ENCODE data around the gene RGL3.

Gene RGL3

GRCh38 chr19:11451871-11452619, 32.9 kb upstream of the RGL3 start:
- H2BK15ac ChIP-seq (ENCODE audit: low read length) = peak overlapping the region; percentile 38
- no peak overlapping the region for H2BK12ac ChIP-seq (ENCODE audit: low read length)
- no peaks in the 10 kb centered on the region for H3K9me3 ChIP-seq (replicated peaks in 1 of 2; ENCODE audit: control insufficient read depth in 2 of 2, insufficient read depth in 1 of 2, low read depth in 1 of 2, low read length in 2 of 2)

GRCh38 chr19:11451327-11451870, 32.3 kb upstream of the RGL3 start:
- peak overlapping the region; percentile 50 for H3K27ac ChIP-seq (replicated peaks; ENCODE audit: low read length)
- no peak overlapping the region for H2BK12ac ChIP-seq (ENCODE audit: low read length)
- peak overlapping the region; percentile 24 for H3K9ac ChIP-seq (ENCODE audit: low read depth, low read length, poor library complexity)
- no peak overlapping the region for H3K4ac ChIP-seq (ENCODE audit: low read length)
- H2BK5ac ChIP-seq (ENCODE audit: low read length) = no peak overlapping the region
- no peak overlapping the region for H3K23ac ChIP-seq (ENCODE audit: low read depth, low read length, poor library complexity)
- H3K14ac ChIP-seq (ENCODE audit: low read length) = no peak overlapping the region
- H3K4me3 ChIP-seq (ENCODE audit: low read length in 2 of 2) = no peak overlapping the region
- no peak overlapping the region for H2AFZ ChIP-seq (ENCODE audit: low read length)
- peak overlapping the region; percentile 54 for H2BK120ac ChIP-seq (ENCODE audit: low read depth, low read length)
- no peaks in the 10 kb centered on the region for H3K27me3 ChIP-seq (ENCODE audit: control insufficient read depth in 3 of 3, insufficient read depth in 3 of 3, low read depth in 1 of 3, low read length in 3 of 3)
- H3K36me3 ChIP-seq (replicated peaks in 1 of 2; ENCODE audit: control insufficient read depth in 2 of 2, insufficient read depth in 2 of 2, low read length in 2 of 2) = peaks cover 21 to 78% of the 10 kb centered on the region in 2 donors
- H3K9me3 ChIP-seq (replicated peaks in 1 of 2; ENCODE audit: control insufficient read depth in 2 of 2, insufficient read depth in 1 of 2, low read depth in 1 of 2, low read length in 2 of 2) = no peaks in the 10 kb centered on the region
- peaks cover 15 to 16% of the 10 kb centered on the region in 2 donors for H3K4me1 ChIP-seq (ENCODE audit: control insufficient read depth in 2 of 2, insufficient read depth in 1 of 2, low read depth in 1 of 2, low read length in 2 of 2)
- no peak overlapping the region for H4K91ac ChIP-seq (ENCODE audit: low read depth, low read length, poor library complexity)
- no peak overlapping the region for H3K4me2 ChIP-seq (ENCODE audit: insufficient read depth, low read length, poor library complexity, severe bottlenecking)
- H2AK5ac ChIP-seq (ENCODE audit: low read depth, low read length) = peak overlapping the region; percentile 19
- H3K18ac ChIP-seq (ENCODE audit: low read length) = peak overlapping the region; percentile 44
- peak overlapping the region; percentile 38 for H2BK15ac ChIP-seq (ENCODE audit: low read length)
- DNase-seq (ENCODE audit: low spot score) = no peak
- H4K8ac ChIP-seq (ENCODE audit: low read depth, low read length) = no peak overlapping the region
- H3K79me1 ChIP-seq (ENCODE audit: low read depth, low read length) = peaks cover 1% of the 10 kb centered on the region
- WGBS, 2 donors (ENCODE audit: extremely low coverage in 2 of 2, insufficient read length in 2 of 2, insufficient replicate concordance in 1 of 2) = no CpG with 5 or more reads among the region's 13 CpGs

More at GRCh38 chr19:11451871-11452619, 32.9 kb upstream of the RGL3 start:
- H3K9ac ChIP-seq (ENCODE audit: low read depth, low read length, poor library complexity) = peak overlapping the region; percentile 24
- H3K36me3 ChIP-seq (replicated peaks in 1 of 2; ENCODE audit: control insufficient read depth in 2 of 2, insufficient read depth in 2 of 2, low read length in 2 of 2) = peaks cover 16 to 77% of the 10 kb centered on the region in 2 donors
- peak overlapping the region; percentile 44 for H3K18ac ChIP-seq (ENCODE audit: low read length)
- H4K8ac ChIP-seq (ENCODE audit: low read depth, low read length) = no peak overlapping the region
- H2AFZ ChIP-seq (ENCODE audit: low read length) = no peak overlapping the region
- no peak overlapping the region for H3K23ac ChIP-seq (ENCODE audit: low read depth, low read length, poor library complexity)
- peak overlapping the region; percentile 54 for H2BK120ac ChIP-seq (ENCODE audit: low read depth, low read length)
- no peak overlapping the region for H3K4me3 ChIP-seq (ENCODE audit: low read length in 2 of 2)
- H3K27me3 ChIP-seq (ENCODE audit: control insufficient read depth in 3 of 3, insufficient read depth in 3 of 3, low read depth in 1 of 3, low read length in 3 of 3) = no peaks in the 10 kb centered on the region
- peaks cover 15 to 16% of the 10 kb centered on the region in 2 donors for H3K4me1 ChIP-seq (ENCODE audit: control insufficient read depth in 2 of 2, insufficient read depth in 1 of 2, low read depth in 1 of 2, low read length in 2 of 2)
- peak overlapping the region; percentile 19 for H2AK5ac ChIP-seq (ENCODE audit: low read depth, low read length)
- peak overlapping the region; percentile 26 for H3K27ac ChIP-seq (replicated peaks; ENCODE audit: low read length)
- no peak overlapping the region for H4K91ac ChIP-seq (ENCODE audit: low read depth, low read length, poor library complexity)
- no CpG with 5 or more reads among the region's 25 CpGs for WGBS, 2 donors (ENCODE audit: extremely low coverage in 2 of 2, insufficient read length in 2 of 2, insufficient replicate concordance in 1 of 2)
- no peak overlapping the region for H2BK5ac ChIP-seq (ENCODE audit: low read length)
- H3K4ac ChIP-seq (ENCODE audit: low read length) = no peak overlapping the region
- peak overlapping the region; percentile 31 for H3K4me2 ChIP-seq (ENCODE audit: insufficient read depth, low read length, poor library complexity, severe bottlenecking)
- H3K14ac ChIP-seq (ENCODE audit: low read length) = no peak overlapping the region
- DNase-seq (ENCODE audit: low spot score) = no peak
- H3K79me1 ChIP-seq (ENCODE audit: low read depth, low read length) = peaks cover 1% of the 10 kb centered on the region

GRCh38 chr19:11450570-11451326, 31.6 kb upstream of the RGL3 start:
- no CpG with 5 or more reads among the region's 21 CpGs for WGBS, 2 donors (ENCODE audit: extremely low coverage in 2 of 2, insufficient read length in 2 of 2, insufficient replicate concordance in 1 of 2)
- H3K4me3 ChIP-seq (ENCODE audit: low read length in 2 of 2) = no peak overlapping the region
- H3K27ac ChIP-seq (replicated peaks; ENCODE audit: low read length) = peak overlapping the region; percentile 50
- H2AFZ ChIP-seq (ENCODE audit: low read length) = no peak overlapping the region
- no peak overlapping the region for H3K14ac ChIP-seq (ENCODE audit: low read length)
- no peak overlapping the region for H2BK5ac ChIP-seq (ENCODE audit: low read length)
- H3K4me1 ChIP-seq (ENCODE audit: control insufficient read depth in 2 of 2, insufficient read depth in 1 of 2, low read depth in 1 of 2, low read length in 2 of 2) = peaks cover 15 to 16% of the 10 kb centered on the region in 2 donors
- H3K27me3 ChIP-seq (ENCODE audit: control insufficient read depth in 3 of 3, insufficient read depth in 3 of 3, low read depth in 1 of 3, low read length in 3 of 3) = no peaks in the 10 kb centered on the region
- H3K18ac ChIP-seq (ENCODE audit: low read length) = no peak overlapping the region
- H3K36me3 ChIP-seq (replicated peaks in 1 of 2; ENCODE audit: control insufficient read depth in 2 of 2, insufficient read depth in 2 of 2, low read length in 2 of 2) = peaks cover 24 to 80% of the 10 kb centered on the region in 2 donors
- no peak overlapping the region for H4K8ac ChIP-seq (ENCODE audit: low read depth, low read length)
- H3K23ac ChIP-seq (ENCODE audit: low read depth, low read length, poor library complexity) = no peak overlapping the region
- H3K9ac ChIP-seq (ENCODE audit: low read depth, low read length, poor library complexity) = no peak overlapping the region
- H4K91ac ChIP-seq (ENCODE audit: low read depth, low read length, poor library complexity) = no peak overlapping the region
- H3K9me3 ChIP-seq (replicated peaks in 1 of 2; ENCODE audit: control insufficient read depth in 2 of 2, insufficient read depth in 1 of 2, low read depth in 1 of 2, low read length in 2 of 2) = no peaks in the 10 kb centered on the region
- H2BK12ac ChIP-seq (ENCODE audit: low read length) = peak overlapping the region; percentile 90
- no peak overlapping the region for H3K4ac ChIP-seq (ENCODE audit: low read length)
- no peak overlapping the region for H2BK15ac ChIP-seq (ENCODE audit: low read length)
- peaks cover 3% of the 10 kb centered on the region for H3K79me1 ChIP-seq (ENCODE audit: low read depth, low read length)
- H2AK5ac ChIP-seq (ENCODE audit: low read depth, low read length) = peak overlapping the region; percentile 65
- no peak overlapping the region for H2BK120ac ChIP-seq (ENCODE audit: low read depth, low read length)
- H3K4me2 ChIP-seq (ENCODE audit: insufficient read depth, low read length, poor library complexity, severe bottlenecking) = no peak overlapping the region
- no peak for DNase-seq (ENCODE audit: low spot score)

Measured in neuronal stem cell (in vitro differentiated cells).